Fibroblast of lung (primary cell): ENCODE results near the gene OSMR. TPM values are rescaled to one million over a fixed set of nuclear protein-coding genes. Genes with fewer than 3 reads are reported as not detected.

Experiments used
- DNase-seq, 2 donors: peaks; one replicate each; pipeline versions ENCODE4 v3.0.0 to v3.0.0-alpha.2; 2010; ENCODE audit warnings: low read depth in 2 of 2
- H2AFZ ChIP-seq: 2 replicates; pipeline ENCODE4 v1.5.1; 2012; ENCODE audit warnings: low read length, control low read depth, inconsistent platforms
- H3K27ac ChIP-seq: 2 replicates; pipeline ENCODE4 v1.5.1; 2011; ENCODE audit warnings: low read length, control low read depth; ENCODE audit not compliant: insufficient read depth
- H3K27me3 ChIP-seq: 2 replicates; pipeline ENCODE4 v1.5.1; 2011; ENCODE audit warnings: mild to moderate bottlenecking, low read length; ENCODE audit not compliant: control insufficient read depth, insufficient read depth
- H3K36me3 ChIP-seq: 2 replicates; pipeline ENCODE4 v1.5.1; 2011; ENCODE audit warnings: low read length; ENCODE audit not compliant: control insufficient read depth, insufficient read depth
- H3K4me1 ChIP-seq: 2 replicates; pipeline ENCODE4 v1.5.1; 2011; ENCODE audit warnings: low read length; ENCODE audit not compliant: control insufficient read depth, insufficient read depth; ENCODE audit errors: extremely low read depth
- H3K4me2 ChIP-seq: 2 replicates; pipeline ENCODE4 v1.5.1; 2011; ENCODE audit warnings: low read length, control low read depth; ENCODE audit not compliant: insufficient read depth; ENCODE audit errors: extremely low read depth
- H3K4me3 ChIP-seq, 4 experiments: fragments of 200-600 bp in 1 of 4; sonication (generic) in 1 of 4; replicated peaks in 1 of 4; 2 replicates each; pipeline ENCODE4 v1.5.1; 2011 to 2016; ENCODE audit warnings: low read length in 4 of 4, low read depth in 3 of 4, mild to moderate bottlenecking in 3 of 4, control low read depth in 2 of 4, inconsistent platforms in 1 of 4, mixed read lengths in 1 of 4; ENCODE audit not compliant: insufficient read depth in 1 of 4; ENCODE audit errors: control extremely low read depth in 1 of 4
- H3K79me2 ChIP-seq: 2 replicates; pipeline ENCODE4 v1.5.1; 2012; ENCODE audit warnings: mild to moderate bottlenecking, low read length, inconsistent platforms; ENCODE audit not compliant: control insufficient read depth, insufficient read depth
- H3K9ac ChIP-seq: 2 replicates; pipeline ENCODE4 v1.5.1; 2011; ENCODE audit warnings: mild to moderate bottlenecking, low read length, control low read depth; ENCODE audit not compliant: insufficient read depth
- H3K9me3 ChIP-seq: 2 replicates; pipeline ENCODE4 v1.5.1; 2012; ENCODE audit warnings: low read depth, low read length; ENCODE audit not compliant: control insufficient read depth, insufficient read depth
- H4K20me1 ChIP-seq: 2 replicates; pipeline ENCODE4 v1.5.1; 2011; ENCODE audit warnings: low read length; ENCODE audit not compliant: control insufficient read depth, insufficient read depth; ENCODE audit errors: extremely low read depth
- EZH2 ChIP-seq: IDR thresholded peaks from 2 replicates; pipeline ENCODE4 v1.5.1; 2012; ENCODE audit warnings: low read length, control low read depth, mild to moderate bottlenecking; ENCODE audit errors: missing control alignments
- polyA plus RNA-seq, 2 donors: library from polyadenylated mRNA; depleted of rRNA in 1 of 2; stranded (reverse) in 1 of 2; unstranded in 1 of 2; fragments of >200 nt; gene quantifications; 2 replicates each; pipeline ENCODE4 v1.2.1, GENCODE V29; 2011 to 2012; ENCODE audit warnings: missing spikeins in 1 of 2
- total RNA-seq: library from RNA; depleted of rRNA; stranded (reverse); fragments of >200 nt; gene quantifications from 2 replicates; pipeline ENCODE4 v1.2.1, GENCODE V29; 2014
- TF ChIP-seq, protein P1 (sequence below), 2 donors: IDR thresholded peaks in 1 of 2; conservative IDR thresholded peaks in 1 of 2; 1 replicate in 1 of 2; 2 replicates in 1 of 2; pipeline ENCODE4 v1.5.1; 2011 to 2012; ENCODE audit warnings: low read length in 2 of 2, control low read depth in 1 of 2, inconsistent platforms in 1 of 2, low read depth in 1 of 2, mild to moderate bottlenecking in 1 of 2

Gene OSMR
- total and polyA plus RNA-seq, 2 donors (not counting 1 experiment from before 2014, with no cell fraction given) = 102 to 189 TPM

- peaks cover 24% of the 10 kb centered on the region for H3K36me3 ChIP-seq
These were observed 38.0 kb downstream of the OSMR start for GRCh38 chr5:38883842-38884241.

GRCh38 chr5:38885208-38885607 lies 39.4 kb downstream of the OSMR start:
- Histone ChIP-seq H3K9me3 (no peaks in the 10 kb centered on the region), H3K4me3 (no peak overlapping the region), H3K27me3 (no peaks in the 10 kb centered on the region), H3K9ac (no peak overlapping the region), H3K79me2 (peaks cover 2% of the 10 kb centered on the region), H3K4me1 (no peaks in the 10 kb centered on the region), H2AFZ (no peak overlapping the region), H4K20me1 (no peaks in the 10 kb centered on the region), H3K27ac (no peak overlapping the region), H3K4me2 (no peak overlapping the region), H3K36me3 (peaks cover 20% of the 10 kb centered on the region)
- TF ChIP-seq EZH2 = no peak
- TF ChIP-seq, protein P1, sequence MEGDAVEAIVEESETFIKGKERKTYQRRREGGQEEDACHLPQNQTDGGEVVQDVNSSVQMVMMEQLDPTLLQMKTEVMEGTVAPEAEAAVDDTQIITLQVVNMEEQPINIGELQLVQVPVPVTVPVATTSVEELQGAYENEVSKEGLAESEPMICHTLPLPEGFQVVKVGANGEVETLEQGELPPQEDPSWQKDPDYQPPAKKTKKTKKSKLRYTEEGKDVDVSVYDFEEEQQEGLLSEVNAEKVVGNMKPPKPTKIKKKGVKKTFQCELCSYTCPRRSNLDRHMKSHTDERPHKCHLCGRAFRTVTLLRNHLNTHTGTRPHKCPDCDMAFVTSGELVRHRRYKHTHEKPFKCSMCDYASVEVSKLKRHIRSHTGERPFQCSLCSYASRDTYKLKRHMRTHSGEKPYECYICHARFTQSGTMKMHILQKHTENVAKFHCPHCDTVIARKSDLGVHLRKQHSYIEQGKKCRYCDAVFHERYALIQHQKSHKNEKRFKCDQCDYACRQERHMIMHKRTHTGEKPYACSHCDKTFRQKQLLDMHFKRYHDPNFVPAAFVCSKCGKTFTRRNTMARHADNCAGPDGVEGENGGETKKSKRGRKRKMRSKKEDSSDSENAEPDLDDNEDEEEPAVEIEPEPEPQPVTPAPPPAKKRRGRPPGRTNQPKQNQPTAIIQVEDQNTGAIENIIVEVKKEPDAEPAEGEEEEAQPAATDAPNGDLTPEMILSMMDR (conservative IDR thresholded peaks at IDR 0.05 in 1 of 2, IDR thresholded peaks at IDR 0.05 in 1 of 2; ENCODE audit: low read depth in 1 of 2, low read length in 2 of 2) = no peak
- no peak for DNase-seq

More at GRCh38 chr5:38883842-38884241, 38.0 kb downstream of the OSMR start:
- Histone ChIP-seq H3K4me2 (no peak overlapping the region), H3K4me1 (no peaks in the 10 kb centered on the region), H3K4me3 (no peak overlapping the region), H3K9me3 (no peaks in the 10 kb centered on the region), H3K27ac (no peak overlapping the region), H4K20me1 (no peaks in the 10 kb centered on the region), H3K9ac (no peak overlapping the region), H3K27me3 (no peaks in the 10 kb centered on the region), H3K79me2 (peaks cover 2% of the 10 kb centered on the region), H2AFZ (no peak overlapping the region)
- no peak for DNase-seq
- TF ChIP-seq EZH2 = no peak
- TF ChIP-seq, protein P1 (conservative IDR thresholded peaks at IDR 0.05 in 1 of 2, IDR thresholded peaks at IDR 0.05 in 1 of 2; ENCODE audit: low read depth in 1 of 2, low read length in 2 of 2) = no peak

DNA sequence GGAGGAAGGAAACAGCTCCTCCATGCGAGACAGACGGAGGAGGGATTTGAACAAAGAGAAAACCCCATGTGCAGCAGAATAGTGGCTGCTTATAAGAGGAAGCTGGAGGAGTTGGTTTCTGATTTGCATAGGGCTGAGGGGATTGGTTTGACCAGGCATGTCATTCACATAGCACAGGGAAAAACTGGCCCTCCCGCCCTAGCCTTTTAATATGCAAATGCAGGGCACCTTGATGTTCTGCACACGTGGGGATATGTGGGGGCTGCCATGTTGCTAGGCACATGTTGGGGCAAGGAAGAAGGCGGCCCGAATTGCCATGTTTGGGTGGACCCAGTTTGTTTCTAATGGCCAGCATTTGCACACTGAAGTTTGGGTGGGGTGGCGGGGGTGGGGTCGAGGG lies 42.2 kb downstream of the OSMR start:
- Histone ChIP-seq H2AFZ (no peak overlapping the region), H3K79me2 (no peaks in the 10 kb centered on the region), H3K9ac (no peak overlapping the region), H4K20me1 (no peaks in the 10 kb centered on the region), H3K9me3 (no peaks in the 10 kb centered on the region), H3K4me1 (no peaks in the 10 kb centered on the region), H3K27ac (no peak overlapping the region), H3K36me3 (peaks cover 21% of the 10 kb centered on the region), H3K27me3 (no peaks in the 10 kb centered on the region), H3K4me2 (no peak overlapping the region), H3K4me3 (no peak overlapping the region)
- no peak for TF ChIP-seq EZH2
- TF ChIP-seq, protein P1 (conservative IDR thresholded peaks at IDR 0.05 in 1 of 2, IDR thresholded peaks at IDR 0.05 in 1 of 2; ENCODE audit: low read depth in 1 of 2, low read length in 2 of 2) = no peak
- no peak for DNase-seq
